ENCODE results near the gene KIAA1549. TPM values are rescaled to one million over a fixed set of nuclear protein-coding genes. Genes with fewer than 3 reads are reported as not detected.

The KIAA1549 gene
- polyA plus RNA-seq, 1 donor (not counting 4 experiments of a cell fraction or from before 2014, with no cell fraction given), result 1.1 TPM

DNA sequence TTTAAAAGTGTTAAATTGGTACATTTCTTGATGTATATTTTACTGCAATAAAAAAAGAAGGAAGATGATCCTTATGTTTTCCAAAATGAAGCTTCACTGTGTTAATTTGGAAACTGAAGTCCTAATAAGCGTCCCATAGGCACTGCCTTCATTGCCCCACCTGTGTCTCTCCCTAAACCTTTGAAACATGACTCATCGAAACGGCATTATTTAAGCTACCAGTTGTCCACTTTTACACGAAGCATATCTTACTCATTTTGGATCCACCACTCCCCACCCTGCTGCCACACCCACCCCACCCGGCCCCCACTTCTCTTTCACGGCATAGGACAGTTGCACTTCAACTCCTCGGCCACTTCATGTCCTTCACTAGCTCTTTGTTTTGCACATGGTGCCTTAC is 85.5 kb downstream of the KIAA1549 start:
- H3K27ac ChIP-seq (ENCODE audit: control insufficient read depth, insufficient read depth, low read length), result no peak overlapping the region
- dilution Hi-C loops (cut with MboI; ENCODE audit: extremely low pct_ligation_motif_present, low sequenced_read_pairs), result no loop called here
- H3K27me3 ChIP-seq (ENCODE audit: control insufficient read depth, extremely low read depth, insufficient read depth, low read length), result no peaks in the 10 kb centered on the region
- H4K20me1 ChIP-seq (ENCODE audit: control insufficient read depth, extremely low read depth, insufficient read depth, low read length), result no peaks in the 10 kb centered on the region
- DNase-seq (ENCODE audit: low read depth, low spot score), result no peak
- no peaks in the 10 kb centered on the region for H3K9me1 ChIP-seq (ENCODE audit: control insufficient read depth, extremely low read depth, insufficient read depth, low read length)
- H3K79me2 ChIP-seq (ENCODE audit: control insufficient read depth, insufficient read depth, low read length), result no peaks in the 10 kb centered on the region
- H3K36me3 ChIP-seq (ENCODE audit: control insufficient read depth in 2 of 2, extremely low read depth in 1 of 2, insufficient read depth in 2 of 2, low read length in 2 of 2), result no peaks in the 10 kb centered on the region
- TF ChIP-seq EZH2 (IDR thresholded peaks at IDR 0.05; ENCODE audit: low read length), result no peak
- TF ChIP-seq, protein P1, sequence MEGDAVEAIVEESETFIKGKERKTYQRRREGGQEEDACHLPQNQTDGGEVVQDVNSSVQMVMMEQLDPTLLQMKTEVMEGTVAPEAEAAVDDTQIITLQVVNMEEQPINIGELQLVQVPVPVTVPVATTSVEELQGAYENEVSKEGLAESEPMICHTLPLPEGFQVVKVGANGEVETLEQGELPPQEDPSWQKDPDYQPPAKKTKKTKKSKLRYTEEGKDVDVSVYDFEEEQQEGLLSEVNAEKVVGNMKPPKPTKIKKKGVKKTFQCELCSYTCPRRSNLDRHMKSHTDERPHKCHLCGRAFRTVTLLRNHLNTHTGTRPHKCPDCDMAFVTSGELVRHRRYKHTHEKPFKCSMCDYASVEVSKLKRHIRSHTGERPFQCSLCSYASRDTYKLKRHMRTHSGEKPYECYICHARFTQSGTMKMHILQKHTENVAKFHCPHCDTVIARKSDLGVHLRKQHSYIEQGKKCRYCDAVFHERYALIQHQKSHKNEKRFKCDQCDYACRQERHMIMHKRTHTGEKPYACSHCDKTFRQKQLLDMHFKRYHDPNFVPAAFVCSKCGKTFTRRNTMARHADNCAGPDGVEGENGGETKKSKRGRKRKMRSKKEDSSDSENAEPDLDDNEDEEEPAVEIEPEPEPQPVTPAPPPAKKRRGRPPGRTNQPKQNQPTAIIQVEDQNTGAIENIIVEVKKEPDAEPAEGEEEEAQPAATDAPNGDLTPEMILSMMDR (optimal IDR thresholded peaks at IDR 0.05 in 1 of 3, IDR thresholded peaks at IDR 0.05 in 1 of 3, conservative IDR thresholded peaks at IDR 0.05 in 1 of 3; ENCODE audit: extremely low read depth in 1 of 3, insufficient read depth in 2 of 3, low read length in 3 of 3), result no peak
- H3K4me1 ChIP-seq (ENCODE audit: control insufficient read depth, extremely low read depth, insufficient read depth, low read length), result no peaks in the 10 kb centered on the region
- H3K9ac ChIP-seq (ENCODE audit: control insufficient read depth, extremely low read depth, insufficient read depth, low read length), result no peak overlapping the region
- no peak for FAIRE-seq
- H2AFZ ChIP-seq (ENCODE audit: control insufficient read depth, low read length), result no peak overlapping the region
- no peak overlapping the region for H3K4me2 ChIP-seq (ENCODE audit: control insufficient read depth, extremely low read depth, insufficient read depth, low read depth, low read length)
- no peaks in the 10 kb centered on the region for H3K9me3 ChIP-seq (ENCODE audit: control insufficient read depth, low read depth, low read length)
- no peak overlapping the region for H3K4me3 ChIP-seq (ENCODE audit: control insufficient read depth in 2 of 3, extremely low read depth in 1 of 3, insufficient read depth in 2 of 3, low read depth in 1 of 3, low read length in 3 of 3)

DNA sequence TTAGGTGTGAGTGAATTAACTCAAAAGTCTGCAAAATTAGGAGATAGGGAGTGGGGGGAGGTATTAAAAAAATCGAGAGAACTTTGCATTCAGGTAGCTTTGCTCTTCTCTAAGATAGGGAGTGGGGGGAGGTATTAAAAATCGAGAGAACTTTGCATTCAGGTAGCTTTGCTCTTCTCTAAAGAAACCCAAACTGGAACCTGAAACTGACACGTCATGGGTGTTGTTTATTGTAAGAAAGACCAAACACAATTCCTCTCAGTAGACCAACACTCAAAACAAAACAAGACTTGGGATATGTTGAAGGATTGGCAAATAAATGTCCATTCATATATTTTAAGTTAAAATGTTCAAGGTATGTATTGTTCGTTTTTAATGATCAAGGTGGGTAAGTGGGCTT is 87.9 kb downstream of the KIAA1549 start:
- Histone ChIP-seq H3K9me1 (ENCODE audit: control insufficient read depth, extremely low read depth, insufficient read depth, low read length) (no peaks in the 10 kb centered on the region), H3K9me3 (ENCODE audit: control insufficient read depth, low read depth, low read length) (no peaks in the 10 kb centered on the region), H3K27ac (ENCODE audit: control insufficient read depth, insufficient read depth, low read length) (no peak overlapping the region), H3K79me2 (ENCODE audit: control insufficient read depth, insufficient read depth, low read length) (no peaks in the 10 kb centered on the region), H4K20me1 (ENCODE audit: control insufficient read depth, extremely low read depth, insufficient read depth, low read length) (no peaks in the 10 kb centered on the region), H3K36me3 (ENCODE audit: control insufficient read depth in 2 of 2, extremely low read depth in 1 of 2, insufficient read depth in 2 of 2, low read length in 2 of 2) (no peaks in the 10 kb centered on the region), H3K27me3 (ENCODE audit: control insufficient read depth, extremely low read depth, insufficient read depth, low read length) (no peaks in the 10 kb centered on the region), H2AFZ (ENCODE audit: control insufficient read depth, low read length) (no peak overlapping the region), H3K4me3 (ENCODE audit: control insufficient read depth in 2 of 3, extremely low read depth in 1 of 3, insufficient read depth in 2 of 3, low read depth in 1 of 3, low read length in 3 of 3) (no peak overlapping the region), H3K4me2 (ENCODE audit: control insufficient read depth, extremely low read depth, insufficient read depth, low read depth, low read length) (no peak overlapping the region), H3K9ac (ENCODE audit: control insufficient read depth, extremely low read depth, insufficient read depth, low read length) (no peak overlapping the region), H3K4me1 (ENCODE audit: control insufficient read depth, extremely low read depth, insufficient read depth, low read length) (no peaks in the 10 kb centered on the region)
- TF ChIP-seq, protein P1 (optimal IDR thresholded peaks at IDR 0.05 in 1 of 3, IDR thresholded peaks at IDR 0.05 in 1 of 3, conservative IDR thresholded peaks at IDR 0.05 in 1 of 3; ENCODE audit: extremely low read depth in 1 of 3, insufficient read depth in 2 of 3, low read length in 3 of 3), result no peak
- no peak for TF ChIP-seq EZH2 (IDR thresholded peaks at IDR 0.05; ENCODE audit: low read length)
- no peak for DNase-seq (ENCODE audit: low read depth, low spot score)
- FAIRE-seq, result no peak
- dilution Hi-C loops (cut with MboI; ENCODE audit: extremely low pct_ligation_motif_present, low sequenced_read_pairs), result no loop called here

Data from keratinocyte (primary cell).